Measurements from ENCODE around the gene ZNF366. TPM values are rescaled to one million over a fixed set of nuclear protein-coding genes. Genes with fewer than 3 reads are reported as not detected.

Gene ZNF366
- total and polyA plus RNA-seq, 3 donors from 2014 or later, result 0.96 to 2.2 (median 1.4) TPM

- no peaks in the 10 kb centered on the region for H3K4me1 ChIP-seq
- TF ChIP-seq CTCF (IDR thresholded peaks at IDR 0.05) (no peak), POLR2A (IDR thresholded peaks at IDR 0.05) (no peak)
- 39 to 50% methylated on average over 2 to 7 of the region's 7 CpGs for WGBS, 2 donors
- no peaks in the 10 kb centered on the region for H3K9me3 ChIP-seq
- no peaks in the 10 kb centered on the region for H3K27me3 ChIP-seq
- H3K4me3 ChIP-seq, result no peak overlapping the region
- intact Hi-C loops (cut with DNase I; ENCODE audit: low total_unique reads), result no loop called here
- H3K27ac ChIP-seq, result no peak overlapping the region
- H3K36me3 ChIP-seq (ENCODE audit: low read depth, missing control alignments), result no peaks in the 10 kb centered on the region
- DNase-seq, result no peak
These were observed 34.5 kb upstream of the ZNF366 start for GRCh38 chr5:72541501-72542225.

GRCh38 chr5:72540759-72541438 is 33.7 kb upstream of the ZNF366 start:
- no peak for TF ChIP-seq POLR2A (IDR thresholded peaks at IDR 0.05)
- no peak for TF ChIP-seq CTCF (IDR thresholded peaks at IDR 0.05)
- H3K4me3 ChIP-seq, result no peak overlapping the region
- H3K9me3 ChIP-seq, result no peaks in the 10 kb centered on the region

GRCh38 chr5:72539726-72540125 is 32.5 kb upstream of the ZNF366 start:
- Histone ChIP-seq H3K36me3 (ENCODE audit: low read depth, missing control alignments) (no peaks in the 10 kb centered on the region), H3K4me3 (no peak overlapping the region), H3K27me3 (no peaks in the 10 kb centered on the region), H3K9me3 (no peaks in the 10 kb centered on the region), H3K27ac (no peak overlapping the region), H3K4me1 (no peaks in the 10 kb centered on the region)
- no peak for TF ChIP-seq POLR2A (IDR thresholded peaks at IDR 0.05)
- TF ChIP-seq CTCF (IDR thresholded peaks at IDR 0.05), result no peak
- intact Hi-C loops (cut with DNase I; ENCODE audit: low total_unique reads), result no loop called here
- no peak for DNase-seq

More at GRCh38 chr5:72540759-72541438, 33.7 kb upstream of the ZNF366 start:
- Histone ChIP-seq H3K36me3 (ENCODE audit: low read depth, missing control alignments) (no peaks in the 10 kb centered on the region), H3K4me1 (no peaks in the 10 kb centered on the region), H3K27me3 (no peaks in the 10 kb centered on the region), H3K27ac (no peak overlapping the region)
- 70 to 77% methylated on average over 7 of the region's 7 CpGs for WGBS, 2 donors
- intact Hi-C loops (cut with DNase I; ENCODE audit: low total_unique reads), result no loop called here
- no peak for DNase-seq

- 63 to 89% methylated on average over 1 of the region's 1 CpG for WGBS, 2 donors
- H3K4me3 ChIP-seq, result no peak overlapping the region
- H3K27me3 ChIP-seq, result no peaks in the 10 kb centered on the region
- intact Hi-C loops (cut with DNase I; ENCODE audit: low total_unique reads), result no loop called here
- no peaks in the 10 kb centered on the region for H3K36me3 ChIP-seq (ENCODE audit: low read depth, missing control alignments)
- DNase-seq, result no peak
- no peaks in the 10 kb centered on the region for H3K4me1 ChIP-seq
- no peak overlapping the region for H3K27ac ChIP-seq
- TF ChIP-seq POLR2A (IDR thresholded peaks at IDR 0.05) (no peak), CTCF (IDR thresholded peaks at IDR 0.05) (no peak)
- no peaks in the 10 kb centered on the region for H3K9me3 ChIP-seq
These were observed 31.8 kb upstream of the ZNF366 start for GRCh38 chr5:72539038-72539437.

Data from testis (tissue), 3 donors.